Pancreas (tissue), 10 donors: Measurements from ENCODE around the gene ABCG2. TPM values are rescaled to one million over a fixed set of nuclear protein-coding genes. Genes with fewer than 3 reads are reported as not detected.

Experiments
- ATAC-seq, 4 donors: fragments of 200-7000 bp; cut with Tn5 transposase; one replicate each; pipeline versions ENCODE4 v1.8.0 to v1.9.1; 2020; ENCODE audit warnings: mild to moderate bottlenecking in 4 of 4, moderate library complexity in 4 of 4
- DNase-seq, 6 donors: peaks; one replicate each; pipeline ENCODE4 v3.0.0-alpha.2; 2020
- FAIRE-seq: peaks from 2 replicates; lab custom pipeline; 2012; peaks lifted over from hg19 to GRCh38; lab: Jason Lieb, UNC
- H3K27ac ChIP-seq, 4 donors: fragments of 200-600 bp; sonication (generic); 1 replicate in 3 of 4; 2 replicates in 1 of 4; pipeline versions ENCODE4 v1.5.0 to v1.8.0; 2020
- H3K27me3 ChIP-seq, 4 donors: fragments of 200-600 bp; one replicate each; pipeline ENCODE4 v1.8.0; 2021
- H3K36me3 ChIP-seq, 3 donors: fragments of 200-600 bp; sonication (generic) in 1 of 3; one replicate each; pipeline versions ENCODE4 v1.5.0 to v1.8.0; 2020 to 2021
- H3K4me1 ChIP-seq, 3 donors: fragments of 200-600 bp; one replicate each; pipeline ENCODE4 v1.8.0; 2021
- H3K4me3 ChIP-seq, 4 donors: fragments of 200-600 bp; sonication (generic) in 2 of 4; one replicate each; pipeline versions ENCODE4 v1.5.0 to v1.8.0; 2020 to 2021
- H3K9me3 ChIP-seq, 4 donors: fragments of 200-600 bp; one replicate each; pipeline ENCODE4 v1.8.0; 2021
- WGBS, 2 donors: extraction: QIAGEN DNeasy Blood & Tissue Kit; methylation state at CpG; one replicate each; pipeline ENCODE4 v1.1.7; 2013; 5-methylcytosine and 5-hydroxymethylcytosine counted together
- intact Hi-C, 3 donors: fragments of 100-400 bp; cut with DNase I; formaldehyde crosslinking; loops; one replicate each; pipeline versions ENCODE4 v1.11.1 to v1.14.2; 2022
- polyA plus RNA-seq, 2 donors: library from polyadenylated mRNA; stranded (reverse); fragments of 200-250 nt; gene quantifications; one replicate each; pipeline ENCODE4 v1.2.3, GENCODE V29; 2013
- total RNA-seq, 6 donors: library from RNA; stranded (reverse); fragmentation: NEBNext Ultra II Directional in 4 of 6; extraction: Animal tissue kit (Norgen Biotek cat#: 25700) in 4 of 6; gene quantifications; one replicate each; pipeline versions ENCODE4 v1.2.1 to v1.2.4, GENCODE V29; 2021 to 2023
- TF ChIP-seq, protein P1 (sequence below), 4 donors: fragments of 200-600 bp; sonication (generic) in 3 of 4; IDR thresholded peaks; one replicate each; pipeline versions ENCODE4 v1.5.0 to v1.8.0; 2021; ENCODE audit warnings: antibody characterized with exemption in 4 of 4
- donor health status: healthy with polysubstance abuse.
- donor health status: DM: no; HTN: no; CAD: no; lungs with moderate emphysema.
- donor health status: DM: no; HTN: no; CAD: no.
- donor health status: control.
- donor health status: control.
- donor health status: Bipolar disorder and iron deficiency.
- donor health status: DM: yes; HTN: yes; CAD: no.
- donor health status: DM: no; HTN: no; CAD: no.
- donor health status: DM: no; HTN: no; CAD: no.
- donor health status: DM: yes; HTN: yes; CAD: no.

The ABCG2 gene
- total and polyA plus RNA-seq, 8 donors: 0.23 to 0.97 (median 0.45) TPM

DNA sequence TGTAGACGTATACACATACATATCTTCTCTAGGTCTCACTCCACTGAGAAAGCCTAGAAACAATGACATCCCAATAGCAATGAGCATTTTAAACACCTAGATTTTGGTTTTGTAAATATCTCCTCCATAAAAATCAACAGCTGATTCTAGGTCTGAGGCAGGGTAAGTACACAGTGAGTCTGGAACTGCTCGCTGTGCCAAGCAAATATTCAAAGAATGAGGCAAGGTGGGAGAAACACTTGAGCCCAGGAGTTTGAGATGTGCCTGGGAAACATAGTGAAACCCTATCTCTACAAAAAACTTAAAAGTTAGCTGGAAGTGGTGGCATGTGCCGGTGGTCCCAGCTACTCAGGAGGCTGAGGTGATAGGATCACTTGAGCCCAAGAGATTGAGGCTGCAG, 22.2 kb downstream of the ABCG2 start:
- H3K36me3 ChIP-seq: no peaks in the 10 kb centered on the region
- DNase-seq: no peak
- TF ChIP-seq, protein P1, sequence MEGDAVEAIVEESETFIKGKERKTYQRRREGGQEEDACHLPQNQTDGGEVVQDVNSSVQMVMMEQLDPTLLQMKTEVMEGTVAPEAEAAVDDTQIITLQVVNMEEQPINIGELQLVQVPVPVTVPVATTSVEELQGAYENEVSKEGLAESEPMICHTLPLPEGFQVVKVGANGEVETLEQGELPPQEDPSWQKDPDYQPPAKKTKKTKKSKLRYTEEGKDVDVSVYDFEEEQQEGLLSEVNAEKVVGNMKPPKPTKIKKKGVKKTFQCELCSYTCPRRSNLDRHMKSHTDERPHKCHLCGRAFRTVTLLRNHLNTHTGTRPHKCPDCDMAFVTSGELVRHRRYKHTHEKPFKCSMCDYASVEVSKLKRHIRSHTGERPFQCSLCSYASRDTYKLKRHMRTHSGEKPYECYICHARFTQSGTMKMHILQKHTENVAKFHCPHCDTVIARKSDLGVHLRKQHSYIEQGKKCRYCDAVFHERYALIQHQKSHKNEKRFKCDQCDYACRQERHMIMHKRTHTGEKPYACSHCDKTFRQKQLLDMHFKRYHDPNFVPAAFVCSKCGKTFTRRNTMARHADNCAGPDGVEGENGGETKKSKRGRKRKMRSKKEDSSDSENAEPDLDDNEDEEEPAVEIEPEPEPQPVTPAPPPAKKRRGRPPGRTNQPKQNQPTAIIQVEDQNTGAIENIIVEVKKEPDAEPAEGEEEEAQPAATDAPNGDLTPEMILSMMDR (IDR thresholded peaks at IDR 0.05): no peak
- WGBS, 2 donors: 97% methylated on average over 3 of the region's 3 CpGs
- intact Hi-C loops: no loop called here
- H3K27me3 ChIP-seq: no peaks in the 10 kb centered on the region
- no peaks in the 10 kb centered on the region for H3K4me1 ChIP-seq
- FAIRE-seq: no peak
- H3K27ac ChIP-seq: no peak overlapping the region
- ATAC-seq: no peak
- no peaks in the 10 kb centered on the region for H3K9me3 ChIP-seq
- H3K4me3 ChIP-seq: no peak overlapping the region

DNA sequence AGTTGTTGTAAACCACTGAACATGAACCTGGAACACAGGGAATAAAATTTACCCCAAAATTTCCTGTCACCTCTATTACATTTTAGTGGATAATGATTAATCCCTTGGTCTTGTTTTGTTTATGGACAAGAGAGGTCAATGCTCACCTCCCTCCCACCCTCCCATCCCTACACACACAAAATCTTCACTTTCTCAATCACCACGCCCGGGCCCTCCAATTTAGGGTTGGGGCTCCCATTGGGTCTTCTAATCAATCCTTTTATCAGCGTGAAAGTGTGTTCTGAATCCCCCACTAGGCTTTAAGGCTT, 23.1 kb downstream of the ABCG2 start:
- intact Hi-C loops: no loop called here
- no peaks in the 10 kb centered on the region for H3K36me3 ChIP-seq
- TF ChIP-seq, protein P1 (IDR thresholded peaks at IDR 0.05): no peak
- ATAC-seq: no peak
- no peak for DNase-seq
- H3K9me3 ChIP-seq: no peaks in the 10 kb centered on the region
- 72 to 73% methylated on average over 3 of the region's 3 CpGs for whole genome bisulfite sequencing, 2 donors
- no peaks in the 10 kb centered on the region for H3K27me3 ChIP-seq
- no peaks in the 10 kb centered on the region for H3K4me1 ChIP-seq
- no peak overlapping the region for H3K4me3 ChIP-seq
- FAIRE-seq: no peak
- H3K27ac ChIP-seq: no peak overlapping the region

DNA sequence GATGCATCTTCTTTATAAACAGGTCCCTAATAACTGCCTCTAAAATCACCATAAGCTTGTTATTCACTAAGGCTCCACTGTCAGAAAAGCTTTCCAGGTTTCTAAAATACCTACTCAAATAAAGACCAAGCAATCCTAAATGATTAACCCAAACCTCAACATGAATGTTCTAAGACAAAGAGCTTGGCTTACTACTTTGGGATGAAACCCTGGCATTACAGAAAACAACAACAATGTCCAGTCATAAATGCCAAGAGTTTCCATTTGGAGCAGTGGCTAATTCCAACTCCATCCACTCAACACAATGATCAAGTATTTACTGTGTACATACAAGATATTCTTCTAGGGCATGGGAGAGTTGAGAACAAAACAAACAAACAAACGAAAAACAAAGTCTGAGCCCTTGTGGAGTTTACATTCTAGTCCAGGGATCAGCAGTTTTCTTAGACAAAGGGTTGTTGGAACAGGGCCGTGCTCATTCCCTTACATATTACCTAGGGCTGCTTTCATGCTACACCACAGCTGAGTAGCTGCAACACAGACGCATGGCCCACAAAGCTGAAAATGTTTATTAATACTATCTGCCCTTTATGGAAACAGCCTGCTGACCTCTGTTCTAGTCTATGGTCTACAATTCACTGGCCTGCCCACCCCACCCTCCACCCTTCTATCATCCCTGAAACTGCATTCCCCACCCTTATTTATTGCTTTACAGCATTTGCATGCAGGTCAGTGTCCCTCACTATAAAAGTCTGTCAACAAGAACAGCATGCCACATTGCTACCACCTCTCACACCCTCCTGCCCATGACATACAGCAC, 23.7 kb downstream of the ABCG2 start:
- H3K36me3 ChIP-seq: no peaks in the 10 kb centered on the region
- H3K4me1 ChIP-seq: no peaks in the 10 kb centered on the region
- no peaks in the 10 kb centered on the region for H3K27me3 ChIP-seq
- DNase-seq (no peak), FAIRE-seq (no peak), ATAC-seq (no peak)
- intact Hi-C loops: no loop called here
- H3K27ac ChIP-seq: no peak overlapping the region
- TF ChIP-seq, protein P1 (IDR thresholded peaks at IDR 0.05): no peak
- H3K9me3 ChIP-seq: no peaks in the 10 kb centered on the region
- WGBS, 2 donors: 80 to 88% methylated on average over 3 of the region's 3 CpGs
- no peak overlapping the region for H3K4me3 ChIP-seq

GRCh38 chr4:88134111-88134510, 24.3 kb downstream of the ABCG2 start:
- no peak for DNase-seq
- H3K27me3 ChIP-seq: no peaks in the 10 kb centered on the region
- intact Hi-C loops: no loop called here
- H3K4me1 ChIP-seq: no peaks in the 10 kb centered on the region
- no peak overlapping the region for H3K4me3 ChIP-seq
- no peak for FAIRE-seq
- ATAC-seq: no peak
- H3K9me3 ChIP-seq: no peaks in the 10 kb centered on the region
- H3K36me3 ChIP-seq: no peaks in the 10 kb centered on the region
- no peak overlapping the region for H3K27ac ChIP-seq
- 61 to 75% methylated on average over 1 of the region's 1 CpG for WGBS, 2 donors
- TF ChIP-seq, protein P1 (IDR thresholded peaks at IDR 0.05): no peak

GRCh38 chr4:88130544-88131305, 27.7 kb downstream of the ABCG2 start:
- no peaks in the 10 kb centered on the region for H3K36me3 ChIP-seq
- intact Hi-C loops: no loop called here
- no peaks in the 10 kb centered on the region for H3K4me1 ChIP-seq
- FAIRE-seq: no peak
- TF ChIP-seq, protein P1 (IDR thresholded peaks at IDR 0.05): no peak
- ATAC-seq: no peak
- no peaks in the 10 kb centered on the region for H3K27me3 ChIP-seq
- no peak overlapping the region for H3K4me3 ChIP-seq
- H3K27ac ChIP-seq: no peak overlapping the region
- DNase-seq: no peak
- 76 to 81% methylated on average over 9 of the region's 9 CpGs for WGBS, 2 donors
- no peaks in the 10 kb centered on the region for H3K9me3 ChIP-seq
